ENCODE measurements around the gene HES3. TPM values are rescaled to one million over a fixed set of nuclear protein-coding genes. Genes with fewer than 3 reads are reported as not detected.
A peak's percentile ranks its signal among the peaks of the same experiment; 100 is the strongest.

The HES3 gene
- total RNA-seq, 2 experiments from 2014 or later, result not detected

DNA sequence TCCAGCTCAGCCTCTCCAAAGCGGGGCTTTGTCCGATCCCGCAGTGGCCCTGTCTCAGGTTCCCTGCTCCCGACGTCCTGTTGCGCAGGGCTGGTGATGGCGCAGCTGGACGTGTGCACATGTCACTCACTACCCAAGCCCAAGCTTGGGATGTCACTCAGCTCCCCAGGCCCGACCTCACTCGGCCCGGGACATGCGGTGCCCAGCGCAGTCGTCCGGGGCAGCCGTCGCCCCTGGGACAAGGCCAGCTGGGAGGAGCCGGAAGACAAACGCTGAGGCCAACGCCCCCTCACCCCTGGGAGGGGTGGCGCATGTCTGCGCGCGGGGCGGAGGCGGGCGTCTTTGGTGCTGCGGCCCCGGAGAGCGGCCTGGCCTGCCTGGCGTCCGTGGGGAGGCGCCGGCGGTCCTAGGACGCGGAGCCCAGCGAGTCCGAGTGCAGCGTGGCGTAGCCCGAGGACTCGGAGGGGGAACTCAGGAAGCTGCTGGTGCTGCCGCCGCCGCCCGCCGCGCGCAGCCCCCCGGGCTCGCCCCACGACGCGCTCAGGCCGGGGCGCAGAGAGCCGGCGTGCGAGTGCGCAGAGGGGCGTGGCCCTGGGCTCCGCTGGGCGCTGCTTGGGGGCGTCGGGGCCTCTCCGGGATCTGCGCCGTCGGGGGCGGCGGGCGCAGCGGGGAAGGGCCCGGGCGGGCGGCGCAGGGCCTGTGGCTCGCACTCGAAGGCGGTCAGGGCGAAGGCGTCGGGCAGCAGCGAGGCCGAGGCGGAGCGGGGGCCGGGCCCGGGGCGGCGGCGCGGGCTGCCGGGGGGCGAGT is 5.2 kb downstream of the HES3 start:
- no peaks in the 10 kb centered on the region for H3K36me3 Mint-ChIP-seq
- DNase-seq, result no peak
- H3K4me1 Mint-ChIP-seq, result peaks cover 3% of the 10 kb centered on the region
- no peaks in the 10 kb centered on the region for H3K9me3 Mint-ChIP-seq
- peaks cover 55% of the 10 kb centered on the region for H3K27me3 Mint-ChIP-seq
- no peak overlapping the region for H3K4me3 Mint-ChIP-seq
- no peak overlapping the region for H3K27ac Mint-ChIP-seq

DNA sequence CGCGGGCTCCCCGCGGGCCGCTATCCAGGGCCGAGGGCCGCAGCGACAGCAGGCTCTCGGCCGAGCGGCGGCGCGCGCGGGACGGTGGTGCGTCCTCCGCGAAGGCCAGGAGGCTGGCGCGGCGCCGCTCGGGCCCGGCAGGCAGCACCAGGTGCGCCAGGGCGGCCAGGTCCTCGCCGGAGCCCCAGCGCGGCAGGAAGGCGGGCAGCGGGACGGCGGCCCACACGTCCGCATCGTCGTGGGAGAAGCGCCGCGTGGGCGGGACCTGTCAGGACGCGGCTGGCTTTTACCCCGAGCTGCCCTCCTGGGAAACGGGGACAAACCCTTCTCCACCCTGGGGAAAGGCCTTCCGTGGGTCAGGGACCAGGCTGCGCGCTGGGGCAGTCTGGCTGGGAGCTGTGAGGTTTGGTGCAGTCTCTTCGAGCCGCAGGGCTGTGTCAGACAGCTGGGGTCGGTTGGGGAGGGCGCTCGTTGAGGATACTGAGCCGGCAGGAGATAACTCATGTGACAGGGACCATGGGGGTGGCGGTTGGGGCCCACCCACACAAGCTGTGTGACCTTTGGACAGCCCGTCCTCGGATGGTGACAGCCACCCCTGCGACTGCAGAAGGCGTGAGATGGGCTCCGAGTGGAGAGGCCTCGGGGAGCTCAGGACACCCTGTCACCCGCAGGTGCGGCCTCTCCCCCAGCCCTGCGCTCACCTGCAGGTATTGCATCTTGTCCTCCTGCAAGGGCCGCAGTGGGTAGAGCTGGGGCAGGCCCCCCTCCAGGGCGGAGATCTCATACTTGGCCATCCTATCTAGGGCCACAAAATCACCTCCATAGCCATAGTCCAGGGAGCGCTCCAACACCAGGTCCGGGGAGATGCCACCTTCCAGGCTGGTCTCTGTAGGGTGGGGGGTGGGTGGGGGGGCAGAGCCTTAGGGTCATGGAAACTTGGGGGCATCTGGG is 6.0 kb downstream of the HES3 start:
- Mint-ChIP-seq H3K4me1 (peaks cover 3% of the 10 kb centered on the region), H3K27me3 (peaks cover 46% of the 10 kb centered on the region), H3K9me3 (no peaks in the 10 kb centered on the region), H3K4me3 (no peak overlapping the region), H3K36me3 (no peaks in the 10 kb centered on the region), H3K27ac (no peak overlapping the region)
- DNase-seq, result no peak

DNA sequence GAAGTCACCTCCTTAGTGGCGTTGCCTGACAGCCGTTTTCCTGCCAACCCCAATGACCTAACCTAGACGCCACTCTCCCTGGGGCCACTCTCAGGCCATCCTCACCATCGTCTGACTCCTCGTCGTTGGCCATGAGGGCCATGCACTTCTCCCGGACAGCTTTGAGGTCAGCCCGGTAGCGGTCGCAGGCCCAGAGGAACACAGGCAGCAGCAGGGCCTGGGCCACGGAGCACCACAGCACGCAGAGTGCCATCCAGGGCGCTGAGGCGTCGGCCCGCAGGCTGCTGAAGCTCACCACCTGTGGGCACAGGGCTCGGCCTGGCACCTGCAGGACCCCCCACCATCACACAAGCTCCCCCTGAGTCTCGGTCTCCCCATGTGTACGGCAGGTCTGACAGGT is 7.3 kb downstream of the HES3 start:
- H3K4me1 Mint-ChIP-seq, result peaks cover 3% of the 10 kb centered on the region
- H3K27ac Mint-ChIP-seq, result no peak overlapping the region
- H3K27me3 Mint-ChIP-seq, result peaks cover 41% of the 10 kb centered on the region
- no peaks in the 10 kb centered on the region for H3K9me3 Mint-ChIP-seq
- DNase-seq, result no peak
- no peak overlapping the region for H3K4me3 Mint-ChIP-seq
- no peaks in the 10 kb centered on the region for H3K36me3 Mint-ChIP-seq

DNA sequence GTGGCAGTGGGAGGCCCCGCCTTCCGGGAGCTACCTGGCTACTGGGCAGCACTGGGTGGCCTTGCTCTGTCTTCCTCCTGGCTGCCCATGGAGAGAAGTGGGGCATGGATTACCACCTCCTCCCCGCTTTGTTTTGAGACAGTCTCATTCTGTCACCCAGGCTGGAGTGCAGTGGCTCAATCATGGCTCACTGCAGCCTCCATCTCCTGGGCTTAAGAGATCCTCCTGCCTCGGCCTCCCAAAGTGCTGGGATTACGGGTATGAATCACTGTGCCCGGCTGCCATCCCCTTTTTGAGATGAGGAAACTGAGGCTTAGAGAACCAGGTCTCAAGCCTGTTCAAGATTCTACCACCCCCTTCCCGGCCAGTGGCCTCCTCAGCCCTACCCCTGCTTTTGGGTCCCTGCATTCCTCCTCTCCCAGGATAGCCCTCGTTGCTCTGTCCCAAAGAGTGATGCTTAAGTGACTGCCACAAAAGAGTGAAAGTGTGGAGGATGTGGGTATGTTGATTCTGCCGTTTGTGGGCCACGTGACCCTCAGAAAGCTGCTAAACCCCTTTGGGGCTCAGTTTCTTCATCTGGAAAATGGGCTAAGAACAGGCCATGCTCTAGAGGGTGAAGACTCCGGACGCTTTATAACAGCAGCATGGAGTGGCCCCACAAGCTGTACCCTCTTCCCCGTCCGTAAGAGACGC is 7.8 kb downstream of the HES3 start:
- Mint-ChIP-seq H3K4me1 (no peaks in the 10 kb centered on the region), H3K27ac (no peak overlapping the region)

DNA sequence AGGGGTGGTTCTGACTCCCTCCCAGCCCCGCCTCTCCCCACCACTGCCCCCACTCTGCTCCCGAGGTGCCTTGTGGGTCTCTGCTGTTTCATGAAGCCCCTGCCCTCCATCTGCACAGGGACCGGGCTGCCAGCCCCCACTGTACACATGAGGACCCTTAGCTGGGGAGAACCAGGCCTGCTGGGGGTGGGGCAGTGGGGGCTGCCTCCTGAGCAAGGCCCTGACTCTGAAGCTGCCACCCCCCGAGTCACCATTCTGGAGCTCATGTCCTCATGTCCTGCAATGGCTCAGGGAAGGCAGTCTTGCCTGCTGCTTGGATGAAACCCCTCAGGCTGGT is 8.4 kb downstream of the HES3 start:
- Mint-ChIP-seq H3K27me3 (peaks cover 30% of the 10 kb centered on the region), H3K9me3 (no peaks in the 10 kb centered on the region), H3K27ac (no peak overlapping the region), H3K4me1 (no peaks in the 10 kb centered on the region), H3K4me3 (no peak overlapping the region), H3K36me3 (no peaks in the 10 kb centered on the region)
- no peak for DNase-seq

More for the DNA sequence above, 7.8 kb downstream of the HES3 start:
- Mint-ChIP-seq H3K9me3 (no peaks in the 10 kb centered on the region), H3K4me3 (no peak overlapping the region), H3K27me3 (peaks cover 35% of the 10 kb centered on the region), H3K36me3 (no peaks in the 10 kb centered on the region)
- no peak for DNase-seq

DNA sequence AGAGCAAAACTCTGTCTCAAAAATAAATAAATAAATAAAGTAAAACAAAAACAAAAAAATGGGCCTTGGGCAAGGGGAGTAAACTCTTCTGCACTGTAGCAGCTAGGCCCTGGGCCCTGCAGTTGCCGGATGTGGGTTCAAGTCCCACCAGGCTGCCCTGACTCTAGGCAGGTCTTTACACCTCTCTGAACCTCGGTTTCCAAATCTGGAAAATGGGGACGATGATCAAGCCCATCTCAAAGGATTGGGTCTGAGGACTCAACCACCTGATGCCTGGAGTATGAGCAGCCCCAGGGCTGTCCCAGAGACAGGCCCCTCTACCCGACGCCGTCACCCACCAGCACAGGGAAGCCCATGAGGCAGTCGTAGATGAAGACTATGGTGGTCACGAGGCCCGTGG is 9.4 kb downstream of the HES3 start:
- no peaks in the 10 kb centered on the region for H3K9me3 Mint-ChIP-seq
- no peak overlapping the region for H3K4me3 Mint-ChIP-seq
- peaks cover 22% of the 10 kb centered on the region for H3K27me3 Mint-ChIP-seq
- DNase-seq, result no peak
- H3K4me1 Mint-ChIP-seq, result no peaks in the 10 kb centered on the region
- H3K36me3 Mint-ChIP-seq, result no peaks in the 10 kb centered on the region
- no peak overlapping the region for H3K27ac Mint-ChIP-seq

DNA sequence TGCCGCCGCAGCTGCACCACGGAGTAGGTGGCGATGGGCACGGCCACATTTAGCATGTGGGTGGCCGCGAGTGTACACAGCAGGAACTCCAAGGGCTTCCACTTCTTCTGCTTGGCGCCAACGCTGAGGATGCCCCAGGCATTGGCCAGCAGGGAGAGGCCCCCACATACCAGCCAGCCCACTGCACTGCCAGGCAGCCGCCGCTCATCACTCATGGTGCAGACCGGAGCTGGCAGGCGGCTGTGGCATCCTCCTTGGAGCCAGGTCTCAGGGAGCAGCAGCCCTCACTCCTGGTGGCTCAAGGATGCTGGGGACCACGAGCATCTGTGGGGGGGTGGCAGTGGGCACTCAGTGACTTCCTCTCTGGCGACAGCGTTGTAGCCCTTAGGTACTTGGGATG is 10.7 kb downstream of the HES3 start:
- H3K27me3 Mint-ChIP-seq, result peaks cover 25% of the 10 kb centered on the region
- H3K4me3 Mint-ChIP-seq, result no peak overlapping the region
- H3K27ac Mint-ChIP-seq, result no peak overlapping the region
- DNase-seq, result no peak
- no peaks in the 10 kb centered on the region for H3K9me3 Mint-ChIP-seq
- H3K4me1 Mint-ChIP-seq, result no peaks in the 10 kb centered on the region
- no peaks in the 10 kb centered on the region for H3K36me3 Mint-ChIP-seq

DNA sequence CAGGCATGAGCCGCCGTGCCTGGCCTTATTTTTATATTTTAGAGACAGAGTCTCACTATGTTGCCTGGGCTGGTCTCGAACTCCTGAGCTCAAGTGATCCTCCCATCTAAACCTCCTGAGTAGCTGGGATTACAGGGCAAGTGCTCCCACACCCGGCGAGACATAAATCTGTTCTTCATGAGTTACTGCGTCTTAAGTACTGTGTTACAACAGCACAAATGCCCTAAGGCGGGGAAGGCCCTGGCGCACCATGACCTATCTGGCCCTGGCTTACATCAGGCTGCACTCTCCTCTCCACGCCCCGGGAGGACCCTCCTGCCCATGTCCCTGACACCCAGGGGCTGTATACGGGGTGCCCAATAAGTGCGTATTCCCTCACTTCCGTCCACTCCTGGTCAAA is 12.7 kb downstream of the HES3 start:
- Mint-ChIP-seq H3K4me3 (no peak overlapping the region), H3K27me3 (peaks cover 16% of the 10 kb centered on the region), H3K9me3 (no peaks in the 10 kb centered on the region), H3K36me3 (no peaks in the 10 kb centered on the region), H3K4me1 (no peaks in the 10 kb centered on the region), H3K27ac (no peak overlapping the region)
- DNase-seq, result no peak

DNA sequence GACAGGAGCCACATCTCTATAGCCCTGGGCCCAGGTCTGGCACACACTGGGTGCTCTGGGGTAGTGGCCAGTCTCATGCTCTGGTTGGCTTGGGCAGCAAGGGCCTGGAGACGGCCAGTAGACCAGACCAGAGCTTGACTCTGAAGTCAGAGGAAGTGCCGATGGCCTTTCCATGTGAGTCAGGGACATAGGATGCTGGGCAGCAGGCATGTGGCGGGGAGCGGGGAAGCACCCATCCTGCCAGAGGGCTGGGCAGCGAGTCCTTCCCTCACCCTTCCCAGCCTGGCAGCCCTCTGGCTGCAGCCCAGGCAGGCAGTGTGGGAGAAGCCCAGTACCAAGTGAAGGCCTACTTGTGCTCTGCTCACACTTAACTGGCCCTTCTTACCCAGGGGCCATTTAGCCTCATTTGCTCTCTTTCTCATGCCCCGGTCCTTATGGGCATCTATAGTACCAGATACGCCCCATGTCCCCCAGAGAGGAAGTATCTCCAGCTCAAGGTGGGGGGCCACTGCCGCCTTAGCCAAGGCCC is 13.6 kb downstream of the HES3 start:
- no peaks in the 10 kb centered on the region for H3K4me1 Mint-ChIP-seq
- peaks cover 20% of the 10 kb centered on the region for H3K27me3 Mint-ChIP-seq
- no peak for DNase-seq
- H3K9me3 Mint-ChIP-seq, result no peaks in the 10 kb centered on the region
- no peaks in the 10 kb centered on the region for H3K36me3 Mint-ChIP-seq
- no peak overlapping the region for H3K27ac Mint-ChIP-seq
- H3K4me3 Mint-ChIP-seq, result no peak overlapping the region

DNA sequence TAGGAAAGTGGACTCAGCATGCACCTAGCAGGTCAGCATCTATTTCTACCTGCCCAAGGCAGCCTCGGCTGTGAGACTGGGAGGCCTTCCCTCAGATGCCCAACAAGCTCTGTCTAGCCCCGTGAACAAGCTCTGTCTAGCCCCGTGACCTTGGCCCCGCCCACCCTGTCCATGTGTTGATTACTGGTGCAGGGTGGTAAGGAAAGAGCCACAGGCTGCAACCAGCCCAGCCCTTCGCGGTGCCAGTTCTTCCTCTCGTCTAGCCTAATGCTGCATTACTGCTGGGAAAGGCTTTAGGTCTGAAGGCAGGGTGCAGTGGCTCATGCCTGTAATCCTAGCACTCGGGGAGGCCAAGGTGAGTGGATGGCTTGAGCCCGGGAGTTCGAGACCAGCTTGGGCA is 14.7 kb downstream of the HES3 start:
- H3K36me3 Mint-ChIP-seq, result no peaks in the 10 kb centered on the region
- no peak overlapping the region for H3K27ac Mint-ChIP-seq
- peaks cover 20% of the 10 kb centered on the region for H3K27me3 Mint-ChIP-seq
- no peak overlapping the region for H3K4me3 Mint-ChIP-seq
- H3K4me1 Mint-ChIP-seq, result no peaks in the 10 kb centered on the region
- no peaks in the 10 kb centered on the region for H3K9me3 Mint-ChIP-seq
- no peak for DNase-seq

DNA sequence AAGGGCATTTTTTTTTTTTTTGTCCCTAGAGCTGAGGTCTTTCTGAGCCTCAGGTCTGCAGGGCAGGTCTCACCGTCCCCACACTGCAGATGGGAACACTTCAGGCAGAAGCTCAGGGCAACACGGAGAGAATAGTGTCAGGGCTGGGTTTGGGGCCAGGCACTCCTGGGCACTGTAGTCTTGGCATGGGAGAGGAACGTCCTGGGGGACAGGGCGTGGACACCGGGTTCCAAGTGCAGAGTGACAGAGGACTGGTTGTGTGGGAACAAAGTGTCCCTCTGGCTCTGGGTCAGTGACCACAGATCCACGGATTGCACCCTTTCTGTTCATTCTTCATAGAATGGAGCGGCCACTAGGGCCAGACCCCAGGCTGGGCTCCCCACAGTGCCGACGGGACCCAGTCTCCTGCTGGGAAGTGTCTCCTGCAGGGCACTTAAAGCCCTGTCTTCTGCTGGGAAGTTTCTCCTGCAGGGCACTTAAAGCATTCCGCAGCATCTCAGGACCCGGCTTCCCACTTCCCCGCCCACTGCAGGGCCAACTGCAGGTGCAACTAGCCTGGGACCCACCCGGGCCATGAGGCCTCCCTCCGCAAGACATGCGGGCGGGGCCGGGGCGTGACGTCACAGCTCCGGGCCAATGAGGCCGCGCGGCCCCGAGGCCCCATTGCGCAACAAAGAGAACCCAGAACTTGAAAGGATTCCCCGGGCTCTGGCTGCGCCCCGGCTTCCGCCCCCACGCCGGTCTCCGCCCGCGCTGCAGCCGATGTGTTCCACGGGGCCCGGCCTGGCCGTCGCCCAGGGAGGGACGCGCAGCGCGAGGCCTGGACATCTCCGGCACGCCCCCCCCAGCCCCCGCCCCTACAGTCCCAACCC is 15.7 kb downstream of the HES3 start:
- peak; percentile 84 for DNase-seq
- Mint-ChIP-seq H3K9me3 (no peaks in the 10 kb centered on the region), H3K27ac (no peak overlapping the region), H3K4me3 (peak overlapping the region; percentile 18), H3K27me3 (peaks cover 20% of the 10 kb centered on the region), H3K4me1 (no peaks in the 10 kb centered on the region), H3K36me3 (no peaks in the 10 kb centered on the region)

DNA sequence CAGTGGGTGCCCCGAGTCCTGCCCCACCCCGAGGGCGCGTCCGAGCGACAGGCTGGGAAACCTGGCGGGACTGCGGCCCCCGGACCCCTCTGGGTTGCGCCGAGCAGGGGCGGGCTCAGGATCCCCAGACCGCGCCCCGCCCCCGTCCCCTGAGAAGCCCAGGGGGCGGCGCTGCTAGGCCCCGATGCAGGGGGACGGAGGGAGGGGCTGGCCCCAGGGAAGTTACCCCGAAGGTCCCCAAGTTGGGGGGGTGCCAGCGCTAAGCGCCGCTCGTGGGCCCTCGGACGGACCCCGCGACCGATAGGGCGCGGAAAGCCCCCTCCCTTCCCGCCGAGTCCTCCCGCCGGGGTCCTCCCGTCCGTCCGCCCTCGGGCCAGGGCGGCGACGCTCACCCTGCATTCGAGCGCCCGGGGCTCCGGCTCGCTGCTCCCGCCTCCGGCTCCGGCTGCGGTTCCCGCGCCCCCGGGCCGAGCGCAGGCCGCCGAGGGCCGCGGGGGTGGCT is 16.5 kb downstream of the HES3 start:
- no peak overlapping the region for H3K4me3 Mint-ChIP-seq
- no peaks in the 10 kb centered on the region for H3K9me3 Mint-ChIP-seq
- H3K36me3 Mint-ChIP-seq, result no peaks in the 10 kb centered on the region
- H3K27me3 Mint-ChIP-seq, result peaks cover 20% of the 10 kb centered on the region
- no peaks in the 10 kb centered on the region for H3K4me1 Mint-ChIP-seq
- no peak overlapping the region for H3K27ac Mint-ChIP-seq
- DNase-seq, result peak; percentile 43

DNA sequence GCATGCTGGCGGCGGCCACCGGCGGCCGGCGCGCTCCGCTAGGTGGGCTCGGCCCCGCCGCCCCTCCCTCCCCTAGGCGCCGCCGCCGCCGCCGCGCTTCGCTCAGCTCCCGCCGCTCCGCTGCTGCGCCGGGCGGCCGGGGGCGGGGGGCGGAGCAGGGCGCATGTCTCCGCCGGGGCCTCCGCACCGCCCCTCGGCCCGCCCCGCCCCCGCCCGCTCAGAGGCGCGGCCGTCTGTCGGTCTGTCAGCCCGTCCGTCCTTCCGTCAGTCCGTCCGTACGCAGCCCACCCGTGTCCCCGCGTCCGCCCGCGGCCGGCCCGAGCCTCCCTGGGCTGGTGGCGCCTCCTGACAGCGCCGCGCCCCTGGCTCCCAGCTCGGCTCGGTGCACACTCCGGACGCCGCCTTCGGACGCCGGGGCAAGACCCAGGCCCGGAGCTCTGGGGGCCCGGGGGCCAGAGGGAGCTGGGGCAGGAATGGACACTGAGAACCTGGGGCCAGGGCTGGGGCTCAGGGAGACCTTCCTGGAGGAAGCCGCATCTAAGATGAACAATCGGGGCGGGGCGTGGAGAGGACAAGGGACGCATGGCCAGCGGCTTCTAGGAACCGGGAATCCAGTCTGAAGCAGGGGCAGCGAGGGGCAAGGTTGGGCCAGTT is 17.1 kb downstream of the HES3 start, which contains the start of gene GPR153:
TSS of gene GPR153 (minus strand) at position 138 of the 654 bp plus-strand sequence. CDS start 6,193 bp downstream, outside the sequence.
- no peaks in the 10 kb centered on the region for H3K36me3 Mint-ChIP-seq
- H3K27me3 Mint-ChIP-seq, result peaks cover 20% of the 10 kb centered on the region
- no peaks in the 10 kb centered on the region for H3K4me1 Mint-ChIP-seq
- H3K27ac Mint-ChIP-seq, result no peak within 1 kb of the TSS
- DNase-seq, result peak; percentile 78
- H3K9me3 Mint-ChIP-seq, result no peaks in the 10 kb centered on the region
- H3K4me3 Mint-ChIP-seq, result peak within 1 kb of the TSS; percentile 40
